ENCODE data around the gene POFUT2.

Gene POFUT2

GRCh38 chr21:45292399-45293219 lies 4.9 kb upstream of the POFUT2 start:
- Histone ChIP-seq H3K4me3 (replicated peaks; ENCODE audit: insufficient read depth, low read length) (no peak overlapping the region), H3K27ac (replicated peaks) (peak overlapping the region; percentile 42), H3K27me3 (ENCODE audit: insufficient read depth, poor library complexity, severe bottlenecking) (no peaks in the 10 kb centered on the region)
- peak; percentile 60 to 85 for DNase-seq (ENCODE audit: low read depth in 1 of 2, low spot score in 1 of 2)
- TF ChIP-seq CTCF (IDR thresholded peaks at IDR 0.05; ENCODE audit: insufficient read depth, low read length) (peak; percentile 89), POLR2AphosphoS5 (IDR thresholded peaks at IDR 0.05; ENCODE audit: low read depth) (0 out of 2 replicates have a peak, but pooled peaks have one; percentile 16), REST (IDR thresholded peaks at IDR 0.05; ENCODE audit: insufficient replicate concordance, low read depth) (no peak), SPI1 (IDR thresholded peaks at IDR 0.05; ENCODE audit: borderline replicate concordance, low read depth) (peak; percentile 67; the same call in 1 of the 2 replicates)

GRCh38 chr21:45291613-45292398 lies 4.1 kb upstream of the POFUT2 start:
- H3K27ac ChIP-seq (replicated peaks): peak overlapping the region; percentile 42
- no peak overlapping the region for H3K4me3 ChIP-seq (replicated peaks; ENCODE audit: insufficient read depth, low read length)
- no peak for TF ChIP-seq CTCF (IDR thresholded peaks at IDR 0.05; ENCODE audit: insufficient read depth, low read length)
- no peak for TF ChIP-seq SPI1 (IDR thresholded peaks at IDR 0.05; ENCODE audit: borderline replicate concordance, low read depth)
- no peak for TF ChIP-seq POLR2AphosphoS5 (IDR thresholded peaks at IDR 0.05; ENCODE audit: low read depth)
- no peak for TF ChIP-seq REST (IDR thresholded peaks at IDR 0.05; ENCODE audit: insufficient replicate concordance, low read depth)
- no peak for TF ChIP-seq GABPA (IDR thresholded peaks at IDR 0.05; ENCODE audit: low read depth)
- no peaks in the 10 kb centered on the region for H3K27me3 ChIP-seq (ENCODE audit: insufficient read depth, poor library complexity, severe bottlenecking)
- DNase-seq (ENCODE audit: low read depth in 1 of 2, low spot score in 1 of 2): no peak

- Histone ChIP-seq H3K27ac (replicated peaks) (no peak overlapping the region), H3K27me3 (ENCODE audit: insufficient read depth, poor library complexity, severe bottlenecking) (no peaks in the 10 kb centered on the region), H3K4me3 (replicated peaks; ENCODE audit: insufficient read depth, low read length) (no peak overlapping the region)
- TF ChIP-seq SPI1 (IDR thresholded peaks at IDR 0.05; ENCODE audit: borderline replicate concordance, low read depth): no peak
- no peak for TF ChIP-seq POLR2AphosphoS5 (IDR thresholded peaks at IDR 0.05; ENCODE audit: low read depth)
- no peak for TF ChIP-seq CTCF (IDR thresholded peaks at IDR 0.05; ENCODE audit: insufficient read depth, low read length)
- TF ChIP-seq REST (IDR thresholded peaks at IDR 0.05; ENCODE audit: insufficient replicate concordance, low read depth): no peak
- no peak for TF ChIP-seq GABPA (IDR thresholded peaks at IDR 0.05; ENCODE audit: low read depth)
- DNase-seq (ENCODE audit: low read depth in 1 of 2, low spot score in 1 of 2): no peak
These were observed 3.4 kb upstream of the POFUT2 start for GRCh38 chr21:45290948-45291612.
